SK-N-MC (cell line): ENCODE data around the gene IKBKE.

Experiments used
- EZH2 ChIP-seq: fragments of 200-600 bp; sonication (generic); IDR thresholded peaks from one replicate; pipeline ENCODE4 v1.6.1; 2017; ENCODE audit warnings: antibody characterized with exemption
- FOXP2 ChIP-seq: optimal IDR thresholded peaks from 2 replicates; pipeline ENCODE3; 2011; ENCODE audit warnings: mild to moderate bottlenecking, moderate library complexity; ENCODE audit not compliant: insufficient read depth; ENCODE audit errors: extremely low read length, control extremely low read depth
- POLR2AphosphoS5 ChIP-seq: IDR thresholded peaks from 2 replicates; pipeline ENCODE4 v1.6.1; 2012; ENCODE audit warnings: mild to moderate bottlenecking, low read depth, low read length, borderline replicate concordance

DNA sequence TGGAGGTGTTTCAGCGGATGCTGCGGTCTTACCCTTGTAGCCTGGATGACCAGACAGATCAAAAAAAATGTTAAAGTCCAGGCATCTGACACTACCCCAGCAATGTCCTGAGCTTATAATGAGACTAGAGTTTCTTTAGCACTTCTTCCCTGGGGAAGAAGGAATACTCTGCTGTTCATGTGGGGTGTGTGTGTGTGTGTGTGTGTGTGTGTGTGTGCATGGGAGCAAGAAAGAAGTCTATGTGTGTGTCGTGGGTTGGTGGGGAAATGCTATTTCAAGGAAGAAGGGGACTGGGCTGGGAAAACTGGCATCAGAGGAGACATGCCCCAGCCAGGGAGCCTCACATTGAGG lies 34.1 kb downstream of the IKBKE start:
- TF ChIP-seq POLR2AphosphoS5 (no peak), EZH2 (no peak), FOXP2 (no peak)
